NB4 (cell line): ENCODE measurements around the gene RBFOX1.

Source experiments
- POLR2A ChIP-seq: IDR thresholded peaks from 2 replicates; pipeline ENCODE4 v1.6.1; 2011; ENCODE audit warnings: mild to moderate bottlenecking; ENCODE audit not compliant: insufficient read length; ENCODE audit errors: extremely low read depth
- TF ChIP-seq, protein P1 (sequence below): IDR thresholded peaks from one replicate; pipeline ENCODE4 v1.5.1; 2012; ENCODE audit warnings: low read depth, low read length

DNA sequence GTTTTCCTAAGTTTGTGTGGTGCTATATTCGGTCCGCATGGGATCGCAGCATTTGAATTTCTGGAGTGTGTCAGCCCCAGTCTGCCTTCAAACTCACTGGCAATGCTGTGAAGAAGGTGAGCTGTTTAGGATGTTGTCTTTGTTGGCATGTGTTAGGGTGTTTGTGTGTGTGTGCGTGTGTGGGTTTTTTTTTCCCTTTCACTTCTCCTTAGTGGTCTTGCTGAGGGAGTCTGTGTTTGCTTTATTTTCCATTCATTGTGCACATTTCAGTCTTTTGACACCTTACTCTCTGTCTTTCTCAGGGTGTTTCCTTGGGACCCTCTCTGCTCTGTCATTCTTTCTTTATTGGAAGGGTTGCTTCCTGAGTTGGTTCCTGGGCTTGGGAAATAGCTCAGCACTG lies 27.7 kb upstream of the RBFOX1 start:
- no peak for TF ChIP-seq POLR2A
- TF ChIP-seq, protein P1, sequence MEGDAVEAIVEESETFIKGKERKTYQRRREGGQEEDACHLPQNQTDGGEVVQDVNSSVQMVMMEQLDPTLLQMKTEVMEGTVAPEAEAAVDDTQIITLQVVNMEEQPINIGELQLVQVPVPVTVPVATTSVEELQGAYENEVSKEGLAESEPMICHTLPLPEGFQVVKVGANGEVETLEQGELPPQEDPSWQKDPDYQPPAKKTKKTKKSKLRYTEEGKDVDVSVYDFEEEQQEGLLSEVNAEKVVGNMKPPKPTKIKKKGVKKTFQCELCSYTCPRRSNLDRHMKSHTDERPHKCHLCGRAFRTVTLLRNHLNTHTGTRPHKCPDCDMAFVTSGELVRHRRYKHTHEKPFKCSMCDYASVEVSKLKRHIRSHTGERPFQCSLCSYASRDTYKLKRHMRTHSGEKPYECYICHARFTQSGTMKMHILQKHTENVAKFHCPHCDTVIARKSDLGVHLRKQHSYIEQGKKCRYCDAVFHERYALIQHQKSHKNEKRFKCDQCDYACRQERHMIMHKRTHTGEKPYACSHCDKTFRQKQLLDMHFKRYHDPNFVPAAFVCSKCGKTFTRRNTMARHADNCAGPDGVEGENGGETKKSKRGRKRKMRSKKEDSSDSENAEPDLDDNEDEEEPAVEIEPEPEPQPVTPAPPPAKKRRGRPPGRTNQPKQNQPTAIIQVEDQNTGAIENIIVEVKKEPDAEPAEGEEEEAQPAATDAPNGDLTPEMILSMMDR, result no peak
